Measurements from ENCODE around the gene RTN4RL1.
"Not testable (repeated sequence)": the region's sequence is repeated elsewhere in the genome, so short reads cannot be mapped to it uniquely, and the experiment has no call there.

The RTN4RL1 gene

GRCh38 chr17:1896243-1897104, 128.7 kb downstream of the RTN4RL1 start:
- Histone ChIP-seq H3K9ac (ENCODE audit: low read length) (no peak overlapping the region), H3K36me3 (ENCODE audit: control insufficient read depth, insufficient read depth, low read length) (peaks cover 71% of the 10 kb centered on the region), H3K4me1 (ENCODE audit: control insufficient read depth, insufficient read depth, low read length) (no peaks in the 10 kb centered on the region), H3K27ac (ENCODE audit: low read depth, low read length) (no peak overlapping the region), H3K9me3 (ENCODE audit: control insufficient read depth, insufficient read depth, low read depth, low read length) (no peaks in the 10 kb centered on the region), H3K4me3 (ENCODE audit: low read depth, low read length) (no peak overlapping the region), H3K27me3 (ENCODE audit: control insufficient read depth, insufficient read depth, low read length) (no peaks in the 10 kb centered on the region)

GRCh38 chr17:1895479-1895878, 129.7 kb downstream of the RTN4RL1 start:
- H3K27me3 ChIP-seq (ENCODE audit: control insufficient read depth, insufficient read depth, low read length); H3K9ac ChIP-seq (ENCODE audit: low read length); H3K4me3 ChIP-seq (ENCODE audit: low read depth, low read length); H3K4me1 ChIP-seq (ENCODE audit: control insufficient read depth, insufficient read depth, low read length); H3K9me3 ChIP-seq (ENCODE audit: control insufficient read depth, insufficient read depth, low read depth, low read length); H3K27ac ChIP-seq (ENCODE audit: low read depth, low read length): not testable (repeated sequence)
- peaks cover 80% of the 10 kb centered on the region for H3K36me3 ChIP-seq (ENCODE audit: control insufficient read depth, insufficient read depth, low read length)

DNA sequence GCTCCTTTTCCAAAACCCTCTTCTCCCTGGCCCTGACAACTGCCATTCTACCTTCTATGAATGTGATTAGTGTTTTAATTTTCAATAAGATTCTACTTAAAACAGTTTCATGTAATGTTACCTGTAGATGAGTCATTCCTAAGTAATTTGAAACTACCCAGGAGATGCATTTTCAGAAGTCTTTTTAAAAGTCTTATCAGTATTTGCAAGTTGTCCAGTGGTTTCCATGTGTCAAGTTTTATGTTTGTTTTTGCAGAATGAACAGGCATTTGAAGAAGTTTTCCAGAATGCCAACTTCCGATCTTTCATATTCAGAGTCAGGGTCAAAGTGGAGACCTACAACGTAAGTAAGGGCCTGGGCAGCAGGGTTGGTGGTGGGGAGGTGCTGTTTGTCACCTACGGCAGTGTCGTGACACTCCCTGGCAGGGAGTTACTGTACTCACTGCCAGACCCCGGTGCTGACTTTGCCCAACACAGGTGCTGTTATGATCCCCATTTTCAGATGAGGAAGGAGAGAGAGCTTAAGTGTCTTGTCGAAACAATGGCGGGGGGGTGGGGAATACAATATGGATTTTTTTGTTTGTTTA, 130.3 kb downstream of the RTN4RL1 start:
- H3K36me3 ChIP-seq (ENCODE audit: control insufficient read depth, insufficient read depth, low read length) = peaks cover 84% of the 10 kb centered on the region
- H3K27ac ChIP-seq (ENCODE audit: low read depth, low read length) = no peak overlapping the region
- H3K9me3 ChIP-seq (ENCODE audit: control insufficient read depth, insufficient read depth, low read depth, low read length) = no peaks in the 10 kb centered on the region
- H3K4me3 ChIP-seq (ENCODE audit: low read depth, low read length) = no peak overlapping the region
- H3K9ac ChIP-seq (ENCODE audit: low read length) = no peak overlapping the region
- H3K4me1 ChIP-seq (ENCODE audit: control insufficient read depth, insufficient read depth, low read length) = no peaks in the 10 kb centered on the region
- H3K27me3 ChIP-seq (ENCODE audit: control insufficient read depth, insufficient read depth, low read length) = no peaks in the 10 kb centered on the region

GRCh38 chr17:1890758-1891450, 134.2 kb downstream of the RTN4RL1 start:
- H3K27ac ChIP-seq (ENCODE audit: low read depth, low read length) = no peak overlapping the region
- no peaks in the 10 kb centered on the region for H3K4me1 ChIP-seq (ENCODE audit: control insufficient read depth, insufficient read depth, low read length)
- H3K36me3 ChIP-seq (ENCODE audit: control insufficient read depth, insufficient read depth, low read length) = peaks cover 82% of the 10 kb centered on the region
- H3K9ac ChIP-seq (ENCODE audit: low read length) = no peak overlapping the region
- no peaks in the 10 kb centered on the region for H3K9me3 ChIP-seq (ENCODE audit: control insufficient read depth, insufficient read depth, low read depth, low read length)
- H3K4me3 ChIP-seq (ENCODE audit: low read depth, low read length) = no peak overlapping the region
- no peaks in the 10 kb centered on the region for H3K27me3 ChIP-seq (ENCODE audit: control insufficient read depth, insufficient read depth, low read length)

GRCh38 chr17:1888741-1889140, 136.4 kb downstream of the RTN4RL1 start:
- peaks cover 87% of the 10 kb centered on the region for H3K36me3 ChIP-seq (ENCODE audit: control insufficient read depth, insufficient read depth, low read length)
- H3K27ac ChIP-seq (ENCODE audit: low read depth, low read length) = no peak overlapping the region
- H3K4me3 ChIP-seq (ENCODE audit: low read depth, low read length) = no peak overlapping the region
- no peak overlapping the region for H3K9ac ChIP-seq (ENCODE audit: low read length)
- no peaks in the 10 kb centered on the region for H3K4me1 ChIP-seq (ENCODE audit: control insufficient read depth, insufficient read depth, low read length)
- no peaks in the 10 kb centered on the region for H3K9me3 ChIP-seq (ENCODE audit: control insufficient read depth, insufficient read depth, low read depth, low read length)
- H3K27me3 ChIP-seq (ENCODE audit: control insufficient read depth, insufficient read depth, low read length) = no peaks in the 10 kb centered on the region
